ENCODE measurements around the gene ABITRAM. TPM values are rescaled to one million over a fixed set of nuclear protein-coding genes. Genes with fewer than 3 reads are reported as not detected.
A peak's percentile ranks its signal among the peaks of the same experiment; 100 is the strongest.
"Not testable (repeated sequence)": the region's sequence is repeated elsewhere in the genome, so short reads cannot be mapped to it uniquely, and the experiment has no call there.

The ABITRAM gene, protein sequence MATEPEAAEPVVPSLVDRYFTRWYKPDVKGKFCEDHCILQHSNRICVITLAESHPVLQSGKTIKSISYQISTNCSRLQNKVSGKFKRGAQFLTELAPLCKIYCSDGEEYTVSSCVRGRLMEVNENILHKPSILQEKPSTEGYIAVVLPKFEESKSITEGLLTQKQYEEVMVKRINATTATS
- 9.8 TPM for polyA plus RNA-seq (2012; ENCODE audit: low read depth, missing spikeins)

DNA sequence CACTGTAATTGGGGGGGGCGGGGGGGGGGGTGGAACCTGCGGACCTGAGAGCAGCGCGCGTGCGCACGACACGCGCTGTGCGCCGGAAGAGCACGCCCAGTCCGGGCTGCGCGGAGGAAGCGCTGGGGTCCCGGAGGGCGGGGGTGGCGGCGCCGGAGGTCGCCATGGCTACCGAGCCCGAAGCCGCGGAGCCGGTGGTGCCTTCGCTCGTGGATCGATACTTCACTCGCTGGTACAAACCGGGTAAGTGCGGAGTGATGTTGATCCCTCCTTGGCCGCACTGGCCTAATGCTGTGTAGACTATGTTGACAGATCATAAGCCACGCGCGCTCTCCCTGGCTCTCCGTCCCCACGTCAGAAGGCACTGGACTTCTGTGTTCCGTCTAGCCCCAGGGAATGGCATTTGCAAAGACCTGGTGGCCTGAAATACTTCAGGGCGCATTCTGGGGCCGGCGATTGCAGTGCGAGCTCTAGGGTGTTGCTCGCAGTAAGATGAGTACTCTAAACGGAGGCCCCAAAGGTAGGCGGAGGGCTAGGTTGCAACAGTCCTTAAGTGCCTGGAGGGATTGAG lies at the start of gene ABITRAM:
Gene ABITRAM (plus strand): TSS at position 78 of the 571 bp plus-strand sequence. CDS start 87 bp downstream, at position 165.
- peak; percentile 78 for DNase-seq (ENCODE audit: insufficient read length, low spot score)
- FAIRE-seq = no peak
- TF ChIP-seq SPI1 (IDR thresholded peaks at IDR 0.05; ENCODE audit: low read depth, low read length) = 0 out of 2 replicates have a peak, but pooled peaks have one; percentile 33
- no peak for TF ChIP-seq POLR2AphosphoS5 (IDR thresholded peaks at IDR 0.05; ENCODE audit: low read depth, low read length)

DNA sequence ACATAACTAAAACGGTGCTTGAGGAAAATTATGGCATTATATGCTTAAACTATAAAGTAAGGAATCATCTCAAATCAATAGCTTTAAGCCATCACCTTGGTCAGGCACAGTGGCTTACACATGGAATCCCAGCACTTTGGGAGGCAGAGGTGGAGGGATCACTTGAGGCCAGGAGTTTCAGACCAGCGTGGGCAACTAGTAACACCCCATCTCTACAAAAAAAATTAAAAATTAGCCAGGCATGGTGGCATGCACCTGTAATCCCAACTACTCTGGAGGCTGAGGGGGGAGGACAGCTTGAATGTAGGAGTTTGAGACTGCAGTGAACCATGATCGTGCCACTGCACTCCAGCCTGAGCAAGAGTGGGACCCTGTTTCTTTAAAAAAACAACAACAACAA lies 49.5 kb upstream of the ABITRAM start:
- no peak for FAIRE-seq
- TF ChIP-seq POLR2AphosphoS5 (IDR thresholded peaks at IDR 0.05; ENCODE audit: low read depth, low read length) = no peak
- TF ChIP-seq POU2F2 (IDR thresholded peaks at IDR 0.05; ENCODE audit: low read depth, low read length) = no peak
- TF ChIP-seq SPI1 (IDR thresholded peaks at IDR 0.05; ENCODE audit: low read depth, low read length) = no peak
- no peak for TF ChIP-seq PAX5 (IDR thresholded peaks at IDR 0.05; ENCODE audit: insufficient read depth, low read length, severe bottlenecking)
- no peak for TF ChIP-seq POLR2A (IDR thresholded peaks at IDR 0.05; ENCODE audit: low read depth, low read length)
- no peak for TF ChIP-seq TAF1 (IDR thresholded peaks at IDR 0.05; ENCODE audit: low read depth, low read length)
- no peak for DNase-seq (ENCODE audit: insufficient read length, low spot score)

DNA sequence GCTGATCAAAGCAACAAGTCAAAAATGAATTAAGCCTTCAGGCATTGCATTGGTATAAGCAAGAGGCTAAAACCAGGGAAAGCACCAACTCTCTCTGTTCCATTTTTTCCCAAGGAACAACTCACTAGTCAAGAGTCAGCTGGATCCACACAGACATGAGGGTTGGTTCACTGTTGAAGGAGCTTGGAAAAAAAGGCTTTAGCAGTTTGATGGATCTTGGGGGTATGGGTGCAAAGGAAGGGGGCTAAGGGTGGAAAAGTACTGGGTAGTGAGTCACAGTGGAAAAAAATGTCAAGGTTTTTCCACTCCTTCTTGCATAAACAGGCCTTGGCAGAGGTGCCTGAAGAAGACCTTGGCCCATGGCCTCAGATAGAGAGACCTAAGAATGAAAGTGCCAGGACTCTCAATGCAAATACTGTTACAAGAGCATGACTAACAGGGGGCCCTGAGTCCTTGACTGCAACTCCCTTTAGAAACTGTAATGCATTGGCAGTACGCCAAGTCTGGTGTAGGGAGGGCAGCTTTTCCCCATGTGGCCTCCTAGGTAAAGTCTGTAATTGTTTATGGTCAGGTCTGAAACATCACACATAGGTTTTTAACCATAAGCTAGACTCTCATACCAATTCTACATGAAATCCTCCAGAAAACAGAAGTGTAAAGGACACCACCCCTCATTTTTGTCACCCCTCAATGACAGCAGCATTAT lies 48.4 kb upstream of the ABITRAM start:
- DNase-seq (ENCODE audit: insufficient read length, low spot score) (peak; percentile 42), FAIRE-seq (peak; percentile 86)
- no peak for TF ChIP-seq PAX5 (IDR thresholded peaks at IDR 0.05; ENCODE audit: insufficient read depth, low read length, severe bottlenecking)
- peak; percentile 79 for TF ChIP-seq POU2F2 (IDR thresholded peaks at IDR 0.05; ENCODE audit: low read depth, low read length)
- TF ChIP-seq POLR2A (IDR thresholded peaks at IDR 0.05; ENCODE audit: low read depth, low read length) = no peak
- TF ChIP-seq TAF1 (IDR thresholded peaks at IDR 0.05; ENCODE audit: low read depth, low read length) = no peak
- 0 out of 2 replicates have a peak, but pooled peaks have one; percentile 10 for TF ChIP-seq SPI1 (IDR thresholded peaks at IDR 0.05; ENCODE audit: low read depth, low read length)
- TF ChIP-seq POLR2AphosphoS5 (IDR thresholded peaks at IDR 0.05; ENCODE audit: low read depth, low read length) = 0 out of 2 replicates have a peak, but pooled peaks have one; percentile 33

DNA sequence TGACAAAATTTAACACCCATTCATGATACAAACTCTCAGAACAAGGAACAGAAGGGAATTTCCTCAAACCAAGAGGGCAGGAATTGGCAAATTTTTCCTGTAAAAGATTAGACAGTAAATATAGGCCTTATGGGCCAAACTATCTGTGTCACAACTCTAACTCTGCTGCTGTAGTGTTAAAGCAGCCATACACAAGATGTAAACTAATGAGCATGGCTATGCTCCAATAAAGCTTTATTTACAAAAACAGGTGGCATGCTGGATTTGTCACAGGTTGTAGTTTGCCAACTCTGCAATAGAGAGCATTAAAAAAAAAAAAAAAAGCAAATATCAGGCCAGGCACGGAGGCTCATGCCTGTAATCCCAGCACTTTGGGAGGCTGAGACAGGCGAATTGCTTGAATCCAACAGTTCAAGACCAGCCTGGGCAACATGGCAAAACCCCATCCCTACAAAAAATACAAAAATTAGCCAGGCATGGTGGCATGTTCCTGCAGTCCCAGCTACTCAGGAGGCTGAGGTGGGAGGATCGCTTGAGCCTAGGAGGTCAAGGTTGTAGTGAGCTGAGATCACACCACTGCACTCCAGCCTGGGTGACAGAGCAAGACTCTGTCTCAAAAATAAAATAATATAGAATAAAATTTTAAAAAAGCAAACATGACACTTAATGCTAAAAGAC lies 47.5 kb upstream of the ABITRAM start:
- FAIRE-seq = not testable (repeated sequence)

DNA sequence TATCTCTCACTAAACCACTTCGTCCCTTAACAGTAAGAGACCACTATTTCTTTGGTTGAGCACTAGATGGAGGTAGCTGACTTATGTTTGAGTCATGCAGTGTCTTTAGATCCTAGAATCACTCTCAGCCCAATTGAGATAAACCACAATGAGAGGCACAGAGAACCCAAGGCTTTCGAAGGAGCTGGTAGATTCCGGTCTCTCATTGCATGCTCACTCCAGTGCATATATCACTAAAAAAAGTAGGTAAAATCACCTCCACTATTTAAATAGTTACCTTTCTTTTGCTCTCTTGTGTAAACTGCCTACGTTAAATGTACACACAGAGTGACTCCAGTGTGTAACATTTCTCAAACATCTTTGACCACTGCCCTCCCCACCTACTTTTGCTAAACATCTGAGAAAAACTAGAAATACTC lies 44.5 kb upstream of the ABITRAM start:
- TF ChIP-seq PAX5 (IDR thresholded peaks at IDR 0.05; ENCODE audit: insufficient read depth, low read length, severe bottlenecking) (no peak), POLR2AphosphoS5 (IDR thresholded peaks at IDR 0.05; ENCODE audit: low read depth, low read length) (no peak), SPI1 (IDR thresholded peaks at IDR 0.05; ENCODE audit: low read depth, low read length) (no peak), TAF1 (IDR thresholded peaks at IDR 0.05; ENCODE audit: low read depth, low read length) (no peak), POLR2A (IDR thresholded peaks at IDR 0.05; ENCODE audit: low read depth, low read length) (no peak), POU2F2 (IDR thresholded peaks at IDR 0.05; ENCODE audit: low read depth, low read length) (no peak)
- FAIRE-seq (no peak), DNase-seq (ENCODE audit: insufficient read length, low spot score) (no peak)

More for the DNA sequence above, 47.5 kb upstream of the ABITRAM start:
- DNase-seq (ENCODE audit: insufficient read length, low spot score) = not testable (repeated sequence)

DNA sequence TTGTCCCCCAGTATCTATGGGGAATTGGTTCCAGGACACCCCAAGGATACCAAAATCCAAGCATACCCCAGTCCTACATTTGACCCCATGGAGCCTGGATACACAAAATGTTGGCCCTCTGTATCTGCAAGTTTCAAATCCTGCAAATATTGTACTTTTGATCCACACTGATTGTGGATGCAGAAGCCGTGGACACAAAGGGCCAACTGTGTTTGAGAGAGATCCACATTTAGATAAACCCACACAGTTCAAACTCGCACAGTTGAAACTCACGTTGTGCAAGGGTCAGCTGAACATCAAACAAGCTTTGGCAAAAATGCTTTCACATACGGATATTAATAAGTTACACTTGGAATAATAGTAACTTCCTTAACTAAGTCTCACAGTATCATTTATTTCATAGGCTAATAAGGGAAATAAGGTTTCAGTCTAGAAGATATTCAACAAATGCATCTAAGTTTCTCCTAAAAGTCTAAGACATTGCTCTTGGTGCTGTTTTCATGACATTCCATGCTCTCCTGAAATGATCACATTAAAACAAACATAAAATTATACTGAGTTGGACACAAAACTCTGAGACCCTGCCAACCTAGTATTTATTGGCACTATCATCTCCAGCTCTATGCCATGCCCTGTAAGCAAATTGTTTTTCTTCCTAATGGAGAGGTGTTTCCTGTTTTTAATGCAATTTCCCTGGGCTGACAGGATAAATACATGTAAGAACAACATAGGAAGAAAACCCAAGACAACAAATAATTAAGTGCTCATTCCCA lies 39.8 kb upstream of the ABITRAM start:
- FAIRE-seq = no peak
- no peak for DNase-seq (ENCODE audit: insufficient read length, low spot score)
- no peak for TF ChIP-seq POLR2A (IDR thresholded peaks at IDR 0.05; ENCODE audit: low read depth, low read length)
- no peak for TF ChIP-seq POU2F2 (IDR thresholded peaks at IDR 0.05; ENCODE audit: low read depth, low read length)

DNA sequence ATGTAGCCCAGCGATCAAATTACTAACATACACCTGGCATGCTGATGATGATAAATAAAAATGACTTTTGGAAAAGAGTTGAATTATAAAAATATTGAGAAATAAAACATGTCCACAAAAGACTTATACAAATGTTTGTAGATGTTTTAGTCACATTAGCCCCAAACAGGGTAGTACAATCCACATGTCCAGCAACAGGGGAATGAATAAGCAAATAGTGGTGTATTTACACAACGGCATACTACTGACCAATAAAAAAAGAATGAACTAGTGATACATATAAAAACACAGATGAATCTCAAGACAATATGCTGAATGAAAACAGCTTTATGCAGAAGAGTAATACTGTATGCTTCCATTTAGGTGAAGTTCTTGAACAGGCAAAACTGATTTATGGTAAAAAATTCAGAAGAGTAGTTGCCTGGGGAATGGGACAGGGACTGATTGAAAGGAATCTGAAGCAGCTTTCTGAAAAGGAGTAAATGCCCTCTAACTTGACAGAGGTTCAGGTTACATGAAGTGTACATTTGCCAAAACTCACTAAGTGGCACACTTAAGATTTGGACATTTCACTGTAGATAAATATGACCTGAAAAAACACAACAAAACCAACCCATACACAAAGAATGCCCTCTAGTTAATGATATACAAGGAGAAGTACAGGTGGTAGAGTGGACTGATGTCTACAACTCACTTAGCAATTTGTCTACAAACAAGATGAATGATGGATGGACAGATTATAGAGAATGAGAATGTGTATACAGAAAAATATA lies 36.7 kb upstream of the ABITRAM start:
- FAIRE-seq = no peak
- DNase-seq (ENCODE audit: insufficient read length, low spot score) = no peak
- TF ChIP-seq SPI1 (IDR thresholded peaks at IDR 0.05; ENCODE audit: low read depth, low read length) (no peak), PAX5 (IDR thresholded peaks at IDR 0.05; ENCODE audit: insufficient read depth, low read length, severe bottlenecking) (no peak), POLR2A (IDR thresholded peaks at IDR 0.05; ENCODE audit: low read depth, low read length) (no peak), TAF1 (IDR thresholded peaks at IDR 0.05; ENCODE audit: low read depth, low read length) (no peak), POU2F2 (IDR thresholded peaks at IDR 0.05; ENCODE audit: low read depth, low read length) (no peak), POLR2AphosphoS5 (IDR thresholded peaks at IDR 0.05; ENCODE audit: low read depth, low read length) (no peak)

DNA sequence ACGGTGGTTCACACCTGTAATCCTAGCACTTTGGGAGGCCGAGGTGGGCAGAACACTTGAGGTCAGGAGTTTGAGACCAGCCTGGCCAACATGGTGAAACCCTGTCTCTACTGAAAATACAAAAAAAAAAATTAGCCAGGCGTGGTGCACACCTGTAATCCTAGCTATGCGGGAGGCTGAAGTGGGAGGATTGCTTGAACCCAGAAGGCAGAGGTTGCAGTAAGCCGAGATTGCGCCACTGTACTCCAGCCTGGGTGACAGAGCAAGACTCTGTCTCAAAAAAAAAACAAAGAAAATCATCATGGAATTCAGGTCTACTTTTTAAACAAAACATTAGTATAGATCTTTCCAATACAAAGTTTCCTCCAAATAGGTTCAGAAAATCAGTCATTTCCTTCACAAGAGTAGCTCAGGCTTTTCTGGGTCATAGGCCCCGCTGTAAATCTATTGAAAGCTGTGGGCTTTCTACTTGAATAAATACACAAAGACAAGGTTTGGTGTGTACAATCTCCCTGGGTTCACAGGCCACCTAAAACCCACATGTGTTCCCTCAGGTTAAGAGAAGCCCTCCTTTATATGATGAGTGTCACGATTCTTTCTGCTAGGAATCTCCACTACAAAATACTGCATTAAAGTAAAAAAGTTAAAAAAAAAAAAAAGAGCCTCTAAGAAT lies 35.0 kb upstream of the ABITRAM start:
- not testable (repeated sequence) for DNase-seq (ENCODE audit: insufficient read length, low spot score); FAIRE-seq

DNA sequence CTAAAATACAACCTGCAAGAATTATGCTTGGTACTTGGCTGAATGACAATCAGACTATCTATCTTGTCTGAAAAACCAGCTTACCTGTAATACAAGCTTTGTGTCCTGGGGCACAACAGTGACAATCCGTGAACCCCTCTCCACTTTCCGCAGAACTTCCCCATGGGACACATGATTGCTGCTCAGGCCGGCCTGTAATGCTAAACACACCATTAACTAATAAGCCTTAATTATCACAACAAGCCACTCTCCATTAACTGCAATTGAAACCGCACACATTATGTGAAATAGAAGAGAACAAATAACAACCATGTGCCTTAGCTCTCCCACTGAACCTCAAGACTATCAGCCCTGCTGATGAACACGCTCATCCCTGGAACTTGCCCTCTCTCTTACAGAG lies 34.0 kb upstream of the ABITRAM start:
- FAIRE-seq = no peak
- DNase-seq (ENCODE audit: insufficient read length, low spot score) = no peak
- TF ChIP-seq POLR2A (IDR thresholded peaks at IDR 0.05; ENCODE audit: low read depth, low read length) (no peak), SPI1 (IDR thresholded peaks at IDR 0.05; ENCODE audit: low read depth, low read length) (no peak), POLR2AphosphoS5 (IDR thresholded peaks at IDR 0.05; ENCODE audit: low read depth, low read length) (no peak), POU2F2 (IDR thresholded peaks at IDR 0.05; ENCODE audit: low read depth, low read length) (no peak), PAX5 (IDR thresholded peaks at IDR 0.05; ENCODE audit: insufficient read depth, low read length, severe bottlenecking) (no peak), TAF1 (IDR thresholded peaks at IDR 0.05; ENCODE audit: low read depth, low read length) (no peak)
